CD4-positive, alpha-beta T cell treated with Interleukin-6 at 100 ng/mL for 8 hours (primary cell): ENCODE results near the gene OLFM4.

Source experiments
- DNase-seq: peaks from one replicate; pipeline ENCODE4 v3.0.0-alpha.2; 2020; ENCODE audit warnings: mixed read lengths, low spot score

OLFM4 gene

DNA sequence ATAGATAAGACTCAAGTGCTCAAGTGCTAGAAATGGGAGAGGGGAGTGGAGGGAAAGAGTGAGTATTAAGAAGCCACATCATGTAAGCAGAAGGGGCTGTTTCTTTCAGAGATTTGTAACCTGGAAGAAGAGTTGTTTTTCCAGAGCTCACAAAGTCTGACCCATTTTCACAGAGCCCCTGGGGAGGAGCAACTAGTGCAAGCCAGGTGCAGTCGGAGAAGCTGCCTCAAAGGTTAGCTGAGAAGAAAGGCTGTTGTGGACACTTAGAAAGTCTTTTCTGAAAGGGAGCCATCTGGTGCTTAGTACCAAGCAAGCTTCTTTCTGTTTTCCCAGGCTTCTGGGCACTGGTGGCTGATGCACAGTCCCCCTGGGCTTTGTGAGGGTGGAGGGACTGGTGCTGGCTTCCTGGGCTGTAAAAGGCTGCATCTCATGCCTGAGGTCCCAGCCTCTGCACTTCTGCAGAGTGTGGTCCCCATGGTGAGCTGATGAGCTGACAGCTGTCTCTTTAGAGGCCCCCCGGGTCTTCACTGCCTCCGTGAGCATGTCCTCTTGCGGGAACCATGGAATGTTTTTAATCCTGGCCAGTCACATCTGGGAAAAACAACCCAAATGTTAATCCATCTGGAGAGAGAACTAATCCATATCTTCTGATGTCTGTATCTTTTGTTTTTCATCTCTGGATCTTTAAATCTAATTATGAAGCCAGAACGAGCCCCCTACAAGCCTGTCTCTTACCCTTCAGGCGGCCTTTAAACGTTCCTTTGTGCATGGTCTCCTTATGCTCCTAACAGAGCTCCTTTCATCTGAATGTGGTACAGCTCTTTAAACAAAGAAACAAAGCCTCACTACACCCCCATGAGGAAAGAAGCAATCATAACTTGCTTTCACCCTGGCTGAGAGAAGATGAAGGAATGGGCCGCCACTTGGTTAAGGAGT, 40.2 kb downstream of the OLFM4 start:
- no peak for DNase-seq

DNA sequence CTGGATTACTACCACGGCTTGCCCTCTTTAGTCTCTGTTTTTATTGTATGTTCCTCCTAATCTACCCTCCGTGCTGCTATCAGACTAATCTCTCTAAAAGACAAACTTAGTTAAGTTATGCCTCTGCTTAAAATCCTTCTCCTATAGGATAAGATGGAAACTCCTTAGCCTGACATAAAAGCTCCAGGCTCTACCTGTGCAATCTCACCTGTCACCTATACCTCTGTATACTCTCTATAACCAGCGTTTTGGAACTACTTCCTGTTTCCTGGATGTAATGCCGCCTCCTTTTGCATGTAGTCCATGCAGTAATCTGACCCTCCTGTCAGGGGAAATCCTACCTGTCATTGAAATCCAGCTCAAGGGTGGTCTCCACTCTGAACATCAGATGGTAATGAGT, 41.2 kb downstream of the OLFM4 start:
- no peak for DNase-seq

DNA sequence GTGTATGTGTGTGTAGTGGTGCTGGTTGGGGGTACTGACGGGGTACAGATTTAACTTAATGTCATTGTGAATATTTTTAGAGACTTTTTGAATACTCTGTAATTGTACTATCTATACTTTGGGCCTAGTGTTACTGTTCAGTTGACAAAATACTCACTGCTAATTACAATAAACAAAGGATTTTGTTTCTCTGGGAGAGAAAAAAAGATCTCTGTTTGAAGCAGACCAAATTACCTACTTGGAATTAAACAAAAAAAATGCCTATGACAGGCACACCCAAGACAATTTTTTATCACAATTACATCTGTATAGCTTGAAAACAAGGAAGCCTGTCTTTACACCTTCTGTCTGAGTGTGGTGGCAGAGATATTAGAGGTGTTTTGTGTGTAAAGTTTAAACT, 45.1 kb downstream of the OLFM4 start:
- no peak for DNase-seq

DNA sequence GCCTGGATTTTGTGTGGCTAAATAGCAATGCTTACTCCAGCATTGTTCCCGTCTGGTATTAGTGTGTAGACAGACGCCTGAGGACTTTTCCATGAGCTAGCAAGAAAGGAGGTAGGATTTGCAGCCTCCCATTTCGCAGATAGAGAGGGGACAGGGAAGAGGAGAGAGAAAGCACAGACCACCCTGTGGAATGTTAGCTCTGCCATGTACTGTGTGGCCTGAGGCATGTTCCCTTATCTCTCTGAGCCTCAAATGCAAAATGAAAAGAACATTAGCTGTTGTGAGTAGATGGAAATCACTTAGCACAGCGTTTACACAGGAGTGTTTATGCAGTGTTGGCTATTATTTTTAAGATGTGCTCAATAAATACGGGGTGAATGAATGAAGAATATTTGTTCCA, 45.5 kb downstream of the OLFM4 start:
- DNase-seq, result no peak

DNA sequence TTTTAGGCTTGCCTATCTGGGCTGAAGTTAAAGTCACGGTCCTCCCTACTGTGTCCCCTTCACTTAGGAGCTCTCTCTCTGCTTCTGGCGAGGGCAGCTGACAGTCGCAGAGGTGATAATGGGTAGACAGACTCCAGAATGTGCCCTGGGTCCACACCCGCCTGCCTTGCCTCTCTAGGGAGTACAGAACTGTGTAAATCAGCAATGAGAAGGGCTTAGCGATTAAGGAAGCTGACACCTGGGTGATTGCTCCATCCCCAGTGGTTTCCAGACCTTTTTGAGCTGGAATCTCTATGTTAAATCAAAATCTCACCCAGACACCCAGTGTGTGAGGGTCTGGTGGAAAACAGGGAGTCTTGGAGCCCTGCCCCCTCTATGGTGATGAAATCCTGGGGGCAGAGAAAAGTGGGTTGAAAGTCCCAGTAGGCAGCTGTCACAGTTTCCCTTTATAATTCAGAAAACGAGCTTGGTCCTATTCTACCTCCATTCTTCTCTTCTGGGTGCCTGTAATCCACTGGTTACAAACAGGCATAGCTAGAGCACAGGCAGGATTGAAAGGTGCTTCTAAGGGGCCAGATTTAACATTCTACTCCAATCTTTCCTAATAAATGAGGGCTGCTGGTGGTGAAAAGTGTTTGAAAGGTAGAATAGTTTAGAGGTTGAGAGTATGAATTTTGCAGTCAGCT, 46.9 kb downstream of the OLFM4 start:
- DNase-seq, result no peak

DNA sequence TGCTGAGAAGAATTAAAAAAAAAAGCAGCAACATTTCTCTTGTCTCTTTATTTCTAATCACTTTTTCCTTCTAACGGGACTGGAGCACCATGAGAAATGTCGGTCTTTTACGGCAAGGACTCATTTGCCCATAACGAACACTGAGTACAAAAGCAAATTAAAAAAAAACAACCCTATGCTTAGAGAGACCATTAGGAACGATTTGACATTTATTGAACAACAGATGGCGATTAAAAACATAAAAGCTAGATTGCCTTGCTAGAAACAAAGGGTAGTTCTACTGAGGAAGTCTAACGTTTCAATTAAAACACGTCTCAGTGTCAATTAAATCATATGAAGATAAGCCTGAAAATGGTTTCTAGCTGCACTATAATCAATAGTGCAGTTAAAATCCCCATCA, 51.1 kb downstream of the OLFM4 start:
- DNase-seq, result no peak

DNA sequence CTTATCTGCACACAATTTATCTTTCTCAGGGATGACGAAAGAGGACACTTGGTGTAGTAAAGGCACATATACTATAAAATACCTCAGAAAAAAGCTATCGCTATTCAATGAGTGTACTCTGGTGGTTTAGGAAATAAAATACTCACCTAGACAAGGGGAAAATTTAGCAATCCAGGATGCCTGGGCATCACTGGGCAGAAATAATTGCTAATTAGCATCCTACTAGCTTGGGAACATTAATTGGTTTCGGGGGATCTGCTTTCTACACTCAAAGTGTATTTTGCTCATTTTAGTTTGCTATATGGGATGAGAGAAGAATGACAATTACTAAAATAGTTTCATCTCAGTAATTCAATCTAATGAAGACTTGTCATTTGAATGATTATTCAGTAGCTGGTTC, 60.3 kb downstream of the OLFM4 start:
- no peak for DNase-seq

DNA sequence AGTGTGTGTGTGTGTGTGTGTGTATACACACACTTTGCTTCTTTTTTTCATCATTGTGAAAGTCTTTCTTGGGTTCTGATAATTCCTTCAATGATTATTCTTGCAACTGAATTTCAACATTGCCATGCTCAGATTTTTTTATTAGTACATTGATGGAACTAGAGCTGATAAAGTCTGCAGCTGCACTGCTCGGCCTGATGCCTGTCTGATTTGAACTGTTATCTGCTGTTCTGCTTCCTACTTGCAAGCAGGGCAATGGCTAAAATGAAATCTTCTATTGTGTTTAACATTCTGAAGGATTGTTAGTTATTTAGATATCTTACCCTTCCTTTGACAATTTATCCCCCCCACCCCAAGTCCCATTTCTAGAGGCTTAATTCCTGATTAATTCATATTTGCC, 61.3 kb downstream of the OLFM4 start:
- DNase-seq, result no peak

DNA sequence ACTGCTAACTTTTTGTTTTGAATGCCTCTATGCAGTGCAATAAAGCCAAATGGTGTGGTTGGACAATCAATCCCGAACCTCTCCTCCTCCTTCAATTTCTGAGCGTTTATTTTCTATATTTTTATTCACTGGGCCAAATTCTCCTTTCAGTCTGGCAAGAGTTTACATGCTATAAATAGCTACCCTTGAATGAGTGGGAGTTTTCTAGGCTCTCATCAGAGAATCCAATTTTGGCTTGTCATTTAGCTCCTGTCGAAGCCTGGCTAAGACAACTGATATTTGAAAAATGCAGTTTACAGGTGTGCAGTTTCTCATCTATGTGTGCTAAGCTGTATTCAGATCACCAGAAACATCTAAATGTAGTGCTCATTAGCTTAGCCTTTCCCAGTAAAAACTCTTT, 61.8 kb downstream of the OLFM4 start:
- no peak for DNase-seq

DNA sequence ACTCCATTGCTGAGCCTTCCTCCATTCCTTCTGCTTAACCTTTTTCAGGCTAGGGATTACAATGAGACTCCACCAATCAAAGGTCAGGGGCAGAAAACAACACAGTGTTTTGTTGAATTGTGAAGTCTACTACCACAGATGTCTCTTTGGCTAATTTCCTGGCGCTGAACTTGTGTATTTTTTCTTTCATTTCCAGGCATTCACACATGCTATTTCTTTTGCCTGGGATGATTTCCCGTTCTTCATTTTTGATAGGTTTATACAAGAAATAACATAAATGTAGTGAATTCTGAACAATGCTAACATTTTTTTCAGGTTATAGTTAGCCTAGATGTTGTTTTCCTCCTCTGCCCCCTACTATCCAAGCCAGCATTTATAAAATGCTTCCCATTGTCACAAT, 64.3 kb downstream of the OLFM4 start:
- DNase-seq, result no peak

DNA sequence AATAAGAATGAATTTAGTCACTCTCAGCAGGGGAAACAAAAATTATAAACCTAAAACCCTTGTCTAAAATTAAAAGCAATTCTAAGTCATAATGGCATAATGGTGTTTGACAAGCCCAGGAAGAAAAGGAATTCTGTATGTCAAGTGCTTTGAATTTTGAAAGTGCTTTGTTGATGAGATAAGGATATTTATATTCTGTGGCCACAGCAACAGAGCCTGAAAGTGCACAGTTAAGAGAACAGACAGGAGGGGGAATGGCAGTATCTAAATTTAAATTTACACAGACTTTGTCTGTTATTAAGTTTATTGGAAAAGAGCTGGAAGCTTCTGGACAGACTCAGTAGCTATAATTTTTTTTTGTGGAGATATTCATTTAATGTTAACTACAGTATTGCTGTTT, 69.8 kb downstream of the OLFM4 start:
- DNase-seq, result no peak

DNA sequence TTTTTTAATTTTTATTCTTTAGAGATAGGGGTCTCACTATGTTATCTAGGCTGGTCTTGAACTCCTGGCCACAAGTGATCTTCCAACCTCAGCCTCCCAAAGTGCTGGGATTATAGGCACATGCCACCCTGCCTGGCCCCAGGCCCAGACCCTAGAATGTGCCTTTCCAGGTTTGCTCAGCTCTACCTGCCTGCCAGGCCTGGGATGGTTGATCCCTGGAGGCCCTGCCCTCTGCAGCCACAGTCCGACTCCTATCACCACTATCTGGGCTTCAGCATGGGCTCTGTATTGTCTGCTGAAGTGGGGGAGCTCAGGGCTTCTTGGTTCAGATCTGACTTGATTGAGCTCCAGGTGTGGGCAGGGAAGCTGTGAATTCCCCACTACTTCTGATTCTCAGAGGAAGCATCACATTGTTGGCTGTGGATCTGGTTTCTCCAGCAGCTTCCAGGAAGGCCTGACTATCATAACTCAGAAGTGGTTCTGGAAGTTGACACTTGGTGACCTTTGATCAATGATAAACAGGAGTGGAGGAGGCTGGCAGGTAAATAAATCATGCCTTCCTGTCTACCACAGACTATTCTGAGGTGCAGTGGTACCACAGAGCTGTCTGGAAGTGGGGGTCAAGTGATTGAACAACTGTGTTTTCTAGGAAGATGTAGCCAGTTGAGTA, 71.9 kb downstream of the OLFM4 start:
- no peak for DNase-seq
